ENCODE results near the gene MKKS.

The MKKS gene

DNA sequence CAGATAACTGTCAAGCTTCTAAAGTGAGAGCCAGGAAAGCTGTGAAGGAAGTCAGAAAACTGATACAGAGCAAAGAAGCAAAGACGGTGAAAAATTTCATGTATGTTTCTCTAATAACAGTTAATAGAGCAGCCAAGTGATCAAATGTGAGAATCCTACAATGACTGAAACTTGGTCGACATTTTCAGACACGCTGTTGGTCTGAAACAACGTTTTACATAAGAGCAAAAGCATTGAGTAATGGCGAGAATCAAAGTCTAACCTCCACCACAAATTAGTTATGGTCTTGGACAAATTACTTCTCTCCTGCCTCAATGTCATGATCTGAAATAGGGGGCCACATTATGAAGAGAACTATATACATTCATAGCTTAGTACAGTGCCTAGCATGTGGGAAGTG lies 3.3 kb downstream of the MKKS start:
- H3K9me3 ChIP-seq (ENCODE audit: severe bottlenecking): no peaks in the 10 kb centered on the region
- peaks cover 2% of the 10 kb centered on the region; the same call in 1 of the 2 replicates for H3K36me3 ChIP-seq
- no peak for DNase-seq
- H3K27me3 ChIP-seq (ENCODE audit: insufficient read depth, low read depth, severe bottlenecking): no peaks in the 10 kb centered on the region
- no peak overlapping the region for H3K27ac ChIP-seq
- no peak for TF ChIP-seq CTCF (IDR thresholded peaks at IDR 0.05; ENCODE audit: low read depth, low read length)
- no peak overlapping the region for H3K4me3 ChIP-seq (ENCODE audit: low read depth, low read length)

- Histone ChIP-seq H3K36me3 (peaks cover 2% of the 10 kb centered on the region; the same call in 1 of the 2 replicates), H3K9me3 (ENCODE audit: severe bottlenecking) (no peaks in the 10 kb centered on the region), H3K27me3 (ENCODE audit: insufficient read depth, low read depth, severe bottlenecking) (no peaks in the 10 kb centered on the region), H3K4me3 (ENCODE audit: low read depth, low read length) (no peak overlapping the region), H3K27ac (no peak overlapping the region)
- no peak for DNase-seq
- no peak for TF ChIP-seq CTCF (IDR thresholded peaks at IDR 0.05; ENCODE audit: low read depth, low read length)
These were observed 4.0 kb downstream of the MKKS start for GRCh38 chr20:10430000-10430466.

DNA sequence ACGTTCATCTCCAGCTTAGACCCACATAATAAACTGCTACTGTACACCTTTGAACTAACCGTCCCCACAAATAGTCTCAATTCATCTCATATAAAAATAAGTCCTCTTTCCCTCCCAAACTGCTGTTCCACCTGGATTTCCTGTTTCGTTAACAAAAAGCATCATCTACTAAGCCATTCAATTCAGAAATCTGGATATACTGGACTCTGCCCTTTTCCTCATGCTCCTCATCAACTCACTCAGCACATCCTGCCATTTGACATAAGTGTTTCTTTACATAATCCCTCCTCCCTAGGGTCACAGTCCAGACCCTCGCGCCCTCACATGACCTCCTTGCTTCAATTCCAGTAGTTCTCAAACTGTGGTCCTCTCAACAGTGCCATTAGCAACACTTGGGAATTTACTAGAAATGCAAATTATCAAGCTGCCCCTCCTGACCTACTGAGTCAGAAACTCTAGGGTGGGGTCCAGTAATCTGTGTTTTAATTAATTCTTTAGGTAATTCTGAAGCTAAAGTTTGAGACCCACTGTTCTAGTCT lies 4.5 kb downstream of the MKKS start:
- TF ChIP-seq CTCF (IDR thresholded peaks at IDR 0.05; ENCODE audit: low read depth, low read length): no peak
- DNase-seq: no peak
- H3K4me3 ChIP-seq (ENCODE audit: low read depth, low read length): no peak overlapping the region
- peaks cover 2% of the 10 kb centered on the region; the same call in 1 of the 2 replicates for H3K36me3 ChIP-seq
- H3K9me3 ChIP-seq (ENCODE audit: severe bottlenecking): no peaks in the 10 kb centered on the region
- no peak overlapping the region for H3K27ac ChIP-seq
- H3K27me3 ChIP-seq (ENCODE audit: insufficient read depth, low read depth, severe bottlenecking): no peaks in the 10 kb centered on the region

DNA sequence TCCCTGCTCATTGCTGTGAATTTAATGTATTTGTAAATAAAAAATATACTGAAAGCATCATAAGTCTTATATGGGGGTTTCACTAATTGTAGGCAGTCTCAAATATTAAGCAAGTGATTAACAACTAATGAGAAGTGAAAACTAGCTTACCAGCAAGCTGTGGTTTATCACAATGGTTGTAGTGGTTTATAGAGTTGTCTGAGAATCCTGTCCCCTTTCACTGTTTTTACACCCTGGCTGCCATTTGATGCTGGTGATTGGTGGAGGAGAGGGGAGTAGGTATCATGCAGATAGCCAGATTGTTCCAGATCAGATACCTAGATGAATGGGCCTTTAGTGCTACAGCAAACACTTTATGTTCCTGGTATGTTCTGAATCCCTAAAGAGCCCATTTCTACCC lies 6.0 kb downstream of the MKKS start:
- no peaks in the 10 kb centered on the region for H3K36me3 ChIP-seq
- H3K27me3 ChIP-seq (ENCODE audit: insufficient read depth, low read depth, severe bottlenecking): no peaks in the 10 kb centered on the region
- no peaks in the 10 kb centered on the region for H3K9me3 ChIP-seq (ENCODE audit: severe bottlenecking)
- no peak overlapping the region for H3K4me3 ChIP-seq (ENCODE audit: low read depth, low read length)
- no peak overlapping the region for H3K27ac ChIP-seq
- no peak for DNase-seq
- no peak for TF ChIP-seq CTCF (IDR thresholded peaks at IDR 0.05; ENCODE audit: low read depth, low read length)

- DNase-seq: peak; percentile 36
These were observed 6.8 kb downstream of the MKKS start for GRCh38 chr20:10427060-10427692.

More at GRCh38 chr20:10427060-10427692, 6.8 kb downstream of the MKKS start:
- H3K4me3 ChIP-seq (ENCODE audit: low read depth, low read length): no peak overlapping the region
- peak; percentile 47; the same call in 1 of the 2 replicates for TF ChIP-seq CTCF (IDR thresholded peaks at IDR 0.05; ENCODE audit: low read depth, low read length)
- H3K9me3 ChIP-seq (ENCODE audit: severe bottlenecking): no peaks in the 10 kb centered on the region
- H3K27ac ChIP-seq: no peak overlapping the region
- no peaks in the 10 kb centered on the region for H3K27me3 ChIP-seq (ENCODE audit: insufficient read depth, low read depth, severe bottlenecking)
- no peaks in the 10 kb centered on the region for H3K36me3 ChIP-seq
